Esophagus squamous epithelium (tissue), 5 donors: ENCODE results near the gene DENND1B. TPM values are rescaled to one million over a fixed set of nuclear protein-coding genes. Genes with fewer than 3 reads are reported as not detected.
"Not testable (repeated sequence)": the region's sequence is repeated elsewhere in the genome, so short reads cannot be mapped to it uniquely, and the experiment has no call there.

Experiments
- DNase-seq: peaks from one replicate; lab custom pipeline; 2025; lab: John Stamatoyannopoulos, UW
- H3K27ac ChIP-seq, 4 donors: fragments of 200-600 bp; sonication (generic); one replicate each; pipeline ENCODE4 v1.5.1; 2016 to 2019; ENCODE audit warnings: mild to moderate bottlenecking in 1 of 4
- H3K27me3 ChIP-seq, 4 donors: fragments of 200-600 bp; sonication (generic); 1 replicate in 3 of 4; 2 replicates in 1 of 4; pipeline versions ENCODE4 v1.5.1 to v1.6.0; 2017 to 2021; ENCODE audit warnings: antibody characterized with exemption in 1 of 4
- H3K36me3 ChIP-seq, 3 donors: fragments of 200-600 bp; sonication (generic); one replicate each; pipeline ENCODE4 v1.5.1; 2016 to 2019
- H3K4me1 ChIP-seq, 3 donors: fragments of 200-600 bp; sonication (generic); one replicate each; pipeline ENCODE4 v1.5.1; 2017 to 2019
- H3K4me3 ChIP-seq, 4 donors: fragments of 200-600 bp; sonication (generic); 1 replicate in 3 of 4; 2 replicates in 1 of 4; pipeline ENCODE4 v1.5.1; 2016 to 2019; ENCODE audit warnings: mild to moderate bottlenecking in 2 of 4, moderate library complexity in 1 of 4
- H3K9me3 ChIP-seq, 3 donors: fragments of 200-600 bp; sonication (generic); one replicate each; pipeline ENCODE4 v1.5.1; 2016 to 2019
- CTCF ChIP-seq, 6 experiments: fragments of 450-650 bp in 4 of 6; fragments of 200-600 bp in 2 of 6; sonication (generic) in 2 of 6; IDR thresholded peaks; one replicate each; pipeline ENCODE4 v1.5.1; 2016 to 2019; ENCODE audit warnings: antibody characterized with exemption in 6 of 6, mild to moderate bottlenecking in 4 of 6, moderate library complexity in 4 of 6
- POLR2A ChIP-seq, 4 donors: fragments of 450-650 bp; IDR thresholded peaks; one replicate each; pipeline ENCODE4 v1.6.1; 2017; ENCODE audit warnings: antibody characterized with exemption in 4 of 4, mild to moderate bottlenecking in 4 of 4, moderate library complexity in 3 of 4
- WGBS, 2 donors: methylation state at CpG; one replicate each; pipeline ENCODE4 v1.1.5; 2018; 5-methylcytosine and 5-hydroxymethylcytosine counted together
- intact Hi-C: fragments of 100-400 bp; cut with DNase I; formaldehyde crosslinking; loops from one replicate; pipeline ENCODE4 v1.15.0; 2022
- total RNA-seq, 4 donors: library from RNA; depleted of rRNA; stranded (reverse); fragments of >200 nt; gene quantifications; one replicate each; pipeline ENCODE4 v1.1.0, GENCODE V29; 2016
- donor health status: DM: yes; HTN: yes; CAD: no.

The DENND1B gene
- total RNA-seq, 4 donors from 2014 or later = 13.6 to 25.5 (median 18.2) TPM

GRCh38 chr1:197725976-197726375, 49.3 kb downstream of the DENND1B start:
- WGBS, 2 donors = 83 to 90% methylated on average over 3 of the region's 3 CpGs
- Histone ChIP-seq H3K27ac (no peak overlapping the region), H3K4me1 (no peaks in the 10 kb centered on the region), H3K27me3 (no peaks in the 10 kb centered on the region), H3K9me3 (peaks cover 0 to 20% (median 18%) of the 10 kb centered on the region in 3 donors), H3K4me3 (no peak overlapping the region), H3K36me3 (peaks cover 0 to 6% (median 0%) of the 10 kb centered on the region in 3 donors)
- intact Hi-C loops = no loop called here
- DNase-seq = no peak
- TF ChIP-seq CTCF (IDR thresholded peaks at IDR 0.05) (no peak), POLR2A (IDR thresholded peaks at IDR 0.05) (no peak)

- H3K4me3 ChIP-seq = no peak overlapping the region
- WGBS, 2 donors = 83 to 100% methylated on average over 1 of the region's 1 CpG
These were observed 50.2 kb downstream of the DENND1B start for GRCh38 chr1:197725044-197725443.

GRCh38 chr1:197715806-197716205, 59.5 kb downstream of the DENND1B start:
- Histone ChIP-seq H3K27ac (no peak overlapping the region), H3K9me3 (no peaks in the 10 kb centered on the region), H3K27me3 (no peaks in the 10 kb centered on the region), H3K4me3 (no peak overlapping the region), H3K4me1 (no peaks in the 10 kb centered on the region), H3K36me3 (no peaks in the 10 kb centered on the region)
- no peak for DNase-seq
- TF ChIP-seq POLR2A (IDR thresholded peaks at IDR 0.05) (no peak), CTCF (IDR thresholded peaks at IDR 0.05) (no peak)
- WGBS, 2 donors = 0 to 61% methylated on average over 1 of the region's 1 CpG
- intact Hi-C loops = no loop called here

More at GRCh38 chr1:197725044-197725443, 50.2 kb downstream of the DENND1B start:
- no peak for DNase-seq
- H3K27ac ChIP-seq = no peak overlapping the region
- H3K4me1 ChIP-seq = no peaks in the 10 kb centered on the region
- intact Hi-C loops = no loop called here
- no peaks in the 10 kb centered on the region for H3K27me3 ChIP-seq
- H3K9me3 ChIP-seq = peaks cover 0 to 20% (median 18%) of the 10 kb centered on the region in 3 donors
- TF ChIP-seq CTCF (IDR thresholded peaks at IDR 0.05) = no peak
- no peak for TF ChIP-seq POLR2A (IDR thresholded peaks at IDR 0.05)
- peaks cover 0 to 6% (median 0%) of the 10 kb centered on the region in 3 donors for H3K36me3 ChIP-seq

GRCh38 chr1:197706601-197707000, 68.7 kb downstream of the DENND1B start:
- Histone ChIP-seq H3K36me3 (no peaks in the 10 kb centered on the region), H3K27me3 (no peaks in the 10 kb centered on the region), H3K4me3 (no peak overlapping the region), H3K9me3 (no peaks in the 10 kb centered on the region), H3K4me1 (no peaks in the 10 kb centered on the region), H3K27ac (no peak overlapping the region)
- TF ChIP-seq CTCF (IDR thresholded peaks at IDR 0.05) (no peak), POLR2A (IDR thresholded peaks at IDR 0.05) (no peak)
- DNase-seq = no peak
- intact Hi-C loops = no loop called here
- 77 to 84% methylated on average over 1 of the region's 1 CpG for WGBS, 2 donors

GRCh38 chr1:197705941-197706340, 69.3 kb downstream of the DENND1B start:
- TF ChIP-seq POLR2A (IDR thresholded peaks at IDR 0.05) (no peak), CTCF (IDR thresholded peaks at IDR 0.05) (no peak)
- WGBS, 2 donors = 92 to 98% methylated on average over 3 of the region's 3 CpGs
- Histone ChIP-seq H3K36me3 (no peaks in the 10 kb centered on the region), H3K27me3 (no peaks in the 10 kb centered on the region), H3K4me3 (no peak overlapping the region), H3K27ac (no peak overlapping the region), H3K4me1 (no peaks in the 10 kb centered on the region), H3K9me3 (no peaks in the 10 kb centered on the region)
- no peak for DNase-seq
- intact Hi-C loops = no loop called here

GRCh38 chr1:197700688-197701087, 74.6 kb downstream of the DENND1B start:
- intact Hi-C loops, H3K36me3 ChIP-seq, H3K27me3 ChIP-seq, H3K4me3 ChIP-seq, DNase-seq, H3K27ac ChIP-seq, H3K4me1 ChIP-seq, H3K9me3 ChIP-seq: not testable (repeated sequence)
- 80 to 82% methylated on average over 4 of the region's 4 CpGs for WGBS, 2 donors
